Subcutaneous adipose tissue (tissue), 4 donors: ENCODE measurements around the gene ABHD10. TPM values are rescaled to one million over a fixed set of nuclear protein-coding genes. Genes with fewer than 3 reads are reported as not detected.

Experiments used
- CTCF ChIP-seq: fragments of 450-650 bp; IDR thresholded peaks from one replicate; pipeline ENCODE4 v1.5.1; 2016; ENCODE audit warnings: low read depth, mild to moderate bottlenecking, control low read depth, antibody characterized with exemption, moderate library complexity
- total RNA-seq, 4 donors: library from RNA; depleted of rRNA; stranded (reverse); fragments of >200 nt; gene quantifications; one replicate each; pipeline ENCODE4 v1.1.0, GENCODE V29; 2016

ABHD10 gene
- total RNA-seq, 4 donors from 2014 or later: 17.9 to 24.9 (median 22.1) TPM

GRCh38 chr3:111963424-111963823 is 15.4 kb upstream of the ABHD10 start:
- no peak for TF ChIP-seq CTCF

- no peak for TF ChIP-seq CTCF
Measured at GRCh38 chr3:111965484-111965883, 13.3 kb upstream of the ABHD10 start.

- no peak for TF ChIP-seq CTCF
Measured at GRCh38 chr3:111967068-111967467, 11.8 kb upstream of the ABHD10 start.

- TF ChIP-seq CTCF: no peak
Measured at GRCh38 chr3:111967651-111968274, 11.1 kb upstream of the ABHD10 start.

GRCh38 chr3:111968319-111969054 is 10.3 kb upstream of the ABHD10 start:
- TF ChIP-seq CTCF: no peak

GRCh38 chr3:111970376-111970775 is 8.4 kb upstream of the ABHD10 start:
- no peak for TF ChIP-seq CTCF

- no peak for TF ChIP-seq CTCF
Measured at GRCh38 chr3:111971533-111972130, 7.2 kb upstream of the ABHD10 start.
